ENCODE results near the gene CDHR5. TPM values are rescaled to one million over a fixed set of nuclear protein-coding genes. Genes with fewer than 3 reads are reported as not detected.

The CDHR5 gene
- total RNA-seq, 1 donor from 2014 or later = not detected

DNA sequence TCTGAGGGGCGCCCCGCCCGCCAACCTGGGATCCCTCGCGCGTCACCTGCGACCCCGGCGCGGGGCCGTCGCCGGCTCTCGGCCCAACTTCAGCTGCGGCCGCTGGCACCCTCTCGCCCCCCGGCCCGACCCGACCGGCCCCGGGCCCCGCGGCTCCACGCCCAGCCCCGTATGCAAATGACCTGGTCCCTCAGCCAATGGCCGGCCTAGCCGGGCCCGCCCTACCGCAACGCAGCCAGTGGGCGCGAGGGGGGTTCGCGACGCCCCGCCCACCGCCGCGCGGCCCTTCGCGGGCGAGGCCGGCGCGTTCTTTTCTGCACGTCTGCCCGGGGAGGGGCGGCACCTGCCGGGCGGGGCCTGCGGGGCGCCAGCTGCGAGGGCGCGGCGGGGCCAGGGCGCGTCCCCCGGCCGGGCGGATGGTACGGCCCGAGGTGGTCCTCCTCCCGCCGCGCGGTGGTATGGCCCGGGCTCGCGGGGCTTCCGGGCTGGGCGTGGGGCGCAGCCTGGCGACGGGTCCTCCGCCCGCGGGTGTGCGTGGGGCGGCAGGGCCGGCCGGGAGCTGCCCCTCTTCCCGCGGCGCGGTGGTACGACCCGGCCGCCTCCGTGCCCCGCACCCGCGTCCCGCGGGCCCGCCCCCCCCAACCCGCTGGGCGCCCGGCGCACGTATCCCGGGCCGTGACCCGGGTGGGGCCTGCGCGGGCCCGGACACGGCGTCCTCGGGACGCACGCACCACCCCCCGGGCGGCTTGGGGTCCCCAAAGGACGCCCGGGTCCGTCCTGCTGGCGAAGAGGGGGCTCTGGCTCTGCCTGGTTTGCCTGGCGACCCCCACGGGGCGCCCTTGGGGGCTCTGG lies 56.2 kb downstream of the CDHR5 start:
- peak; percentile 97 for DNase-seq (ENCODE audit: low spot score)

DNA sequence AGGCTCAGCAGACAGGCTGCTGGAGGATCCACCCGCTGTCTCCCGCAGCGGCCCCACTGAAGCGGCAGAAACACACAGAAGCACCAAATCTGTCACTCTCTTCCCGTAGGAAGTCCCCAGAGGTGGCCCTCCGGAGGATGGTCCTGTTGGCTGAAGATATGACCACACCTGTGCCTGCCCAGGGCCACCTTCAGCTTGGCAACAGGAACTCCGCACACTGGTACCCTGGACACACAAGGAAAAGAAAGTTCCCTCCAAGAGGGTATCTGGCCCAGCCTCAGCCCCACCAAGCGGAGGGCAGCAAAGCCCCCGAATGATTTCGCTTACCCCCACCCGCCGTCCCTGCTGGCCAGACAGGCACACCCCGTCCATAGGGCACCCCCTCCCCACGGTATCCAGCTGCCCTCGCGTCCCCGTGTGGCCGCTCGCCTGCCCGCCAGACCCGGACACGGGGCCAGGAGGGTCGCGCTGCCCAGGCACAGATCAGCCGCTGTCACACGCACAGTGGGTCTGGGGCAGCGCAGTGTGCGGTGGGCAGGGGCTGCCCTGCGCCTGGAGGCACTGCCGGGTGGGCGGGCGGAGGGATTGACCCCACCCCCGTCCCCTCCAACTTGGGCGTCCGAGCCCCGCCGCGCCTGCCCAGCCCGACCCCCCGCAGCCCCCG lies 57.0 kb downstream of the CDHR5 start:
- no peak for DNase-seq (ENCODE audit: low spot score)

DNA sequence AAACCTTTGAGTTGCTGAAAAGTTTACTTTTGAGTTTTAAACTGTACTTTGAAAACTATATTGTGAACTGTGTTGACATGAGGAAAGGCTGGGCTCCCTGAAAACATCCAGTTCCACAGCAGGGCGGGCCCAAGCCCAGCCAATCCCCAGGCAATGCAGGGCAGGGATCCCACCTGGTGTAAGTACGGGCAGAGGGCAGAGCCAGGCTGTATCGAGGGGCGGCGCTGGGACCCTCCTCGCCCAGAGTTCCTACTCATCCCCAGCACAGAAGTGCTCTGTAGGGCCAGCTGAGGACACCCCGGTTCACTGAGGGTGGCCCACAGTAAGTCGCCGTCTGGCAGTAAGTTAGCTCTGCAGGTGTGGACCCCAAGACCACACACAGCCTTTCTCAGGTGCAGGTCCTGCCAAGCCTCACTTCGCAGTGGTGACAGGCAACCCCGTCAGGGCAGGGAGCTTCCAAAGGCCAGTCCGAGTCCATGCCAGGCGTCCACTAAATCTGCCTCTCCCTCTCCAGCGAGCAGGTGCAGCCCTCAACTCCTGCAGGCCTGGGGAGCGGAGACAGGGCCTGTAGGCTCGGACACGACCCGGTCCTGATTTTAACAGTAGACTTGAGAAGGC lies 57.6 kb downstream of the CDHR5 start:
- no peak for DNase-seq (ENCODE audit: low spot score)

Other genes with a start within 250 kb of the CDHR5 start
- gene PKP3, start 230.7 kb downstream of the CDHR5 start, total RNA-seq (ENCODE audit: insufficient read depth, low replicate concordance) = 36.6 TPM
- gene SIGIRR, start 210.0 kb downstream of the CDHR5 start, total RNA-seq (ENCODE audit: insufficient read depth, low replicate concordance) = 10.8 TPM
- gene ANO9, start 182.9 kb downstream of the CDHR5 start, total RNA-seq (ENCODE audit: insufficient read depth, low replicate concordance) = 5.1 TPM
- gene PTDSS2, start 174.7 kb downstream of the CDHR5 start, total RNA-seq (ENCODE audit: insufficient read depth, low replicate concordance) = 73.4 TPM
- 132 TPM for gene RNH1, start 117.7 kb downstream of the CDHR5 start, total RNA-seq (ENCODE audit: insufficient read depth, low replicate concordance)
- gene HRAS, start 89.4 kb downstream of the CDHR5 start, total RNA-seq (ENCODE audit: insufficient read depth, low replicate concordance) = 46.5 TPM
- not detected for gene LRRC56, start 87.4 kb downstream of the CDHR5 start, total RNA-seq (ENCODE audit: insufficient read depth, low replicate concordance)
- 0.48 TPM for gene LMNTD2, start 64.2 kb downstream of the CDHR5 start, total RNA-seq (ENCODE audit: insufficient read depth, low replicate concordance)
- 1.7 TPM for gene RASSF7, start 64.0 kb downstream of the CDHR5 start, total RNA-seq (ENCODE audit: insufficient read depth, low replicate concordance)
- 31.5 TPM for gene PHRF1, start 48.5 kb downstream of the CDHR5 start, total RNA-seq (ENCODE audit: insufficient read depth, low replicate concordance)
- gene IRF7, start 9.0 kb downstream of the CDHR5 start, total RNA-seq (ENCODE audit: insufficient read depth, low replicate concordance) = 16.6 TPM
- not detected for gene SCT, start 2.2 kb upstream of the CDHR5 start, total RNA-seq (ENCODE audit: insufficient read depth, low replicate concordance)
- not detected for gene DRD4, start 12.3 kb upstream of the CDHR5 start, total RNA-seq (ENCODE audit: insufficient read depth, low replicate concordance)
- 54.9 TPM for gene DEAF1, start 70.3 kb upstream of the CDHR5 start, total RNA-seq (ENCODE audit: insufficient read depth, low replicate concordance)
- 7.7 TPM for gene TMEM80, start 70.9 kb upstream of the CDHR5 start, total RNA-seq (ENCODE audit: insufficient read depth, low replicate concordance)
- 28.6 TPM for gene EPS8L2, start 81.3 kb upstream of the CDHR5 start, total RNA-seq (ENCODE audit: insufficient read depth, low replicate concordance)
- 76.1 TPM for gene TALDO1, start 122.5 kb upstream of the CDHR5 start, total RNA-seq (ENCODE audit: insufficient read depth, low replicate concordance)
- gene GATD1, start 152.5 kb upstream of the CDHR5 start, total RNA-seq (ENCODE audit: insufficient read depth, low replicate concordance) = 26.2 TPM
- gene CEND1, start 165.1 kb upstream of the CDHR5 start, total RNA-seq (ENCODE audit: insufficient read depth, low replicate concordance) = 1.4 TPM
- 2.2 TPM for gene SLC25A22, start 173.3 kb upstream of the CDHR5 start, total RNA-seq (ENCODE audit: insufficient read depth, low replicate concordance)
- gene PIDD1, start 180.3 kb upstream of the CDHR5 start, total RNA-seq (ENCODE audit: insufficient read depth, low replicate concordance) = 19.3 TPM
- 439 TPM for gene RPLP2, start 185.0 kb upstream of the CDHR5 start, total RNA-seq (ENCODE audit: insufficient read depth, low replicate concordance)
- gene PNPLA2, start 194.0 kb upstream of the CDHR5 start, total RNA-seq (ENCODE audit: insufficient read depth, low replicate concordance) = 6.7 TPM
- 3.1 TPM for gene CRACR2B, start 203.0 kb upstream of the CDHR5 start, total RNA-seq (ENCODE audit: insufficient read depth, low replicate concordance)
- 159 TPM for gene CD151, start 208.0 kb upstream of the CDHR5 start, total RNA-seq (ENCODE audit: insufficient read depth, low replicate concordance)
- 14.0 TPM for gene POLR2L, start 217.6 kb upstream of the CDHR5 start, total RNA-seq (ENCODE audit: insufficient read depth, low replicate concordance)
- gene TSPAN4, start 217.9 kb upstream of the CDHR5 start, total RNA-seq (ENCODE audit: insufficient read depth, low replicate concordance) = 43.8 TPM